IMR-90 (cell line): ENCODE data around the gene PALB2. TPM values are rescaled to one million over a fixed set of nuclear protein-coding genes. Genes with fewer than 3 reads are reported as not detected.

Experiments used
- ATAC-seq: fragments of 200-7000 bp; cut with Tn5 transposase; 2 replicates; pipeline ENCODE4 v1.9.1; 2020; ENCODE audit warnings: low read depth, mild to moderate bottlenecking, moderate library complexity
- BruUV-seq: library from RNA; stranded (reverse); fragments of 400-500 nt; replicated peaks from 2 replicates; lab custom pipeline; 2021; lab: Mats Ljungman, UMichigan
- CTCF ChIA-PET: fragments of 300-600 bp; formaldehyde crosslinking; extraction: SDS; loops from one replicate; lab custom pipeline; 2021; ENCODE audit warnings: antibody characterized with exemption; lab: Yijun Ruan, JAX
- POLR2A ChIA-PET: fragments of 300-600 bp; sonication (Branson Sonifier 250); formaldehyde crosslinking; loops from one replicate; lab custom pipeline; 2022; ENCODE audit warnings: antibody characterized with exemption; ENCODE audit not compliant: unreplicated experiment; lab: Charles Lee
- DNase-seq: peaks from one replicate; pipeline ENCODE4 v3.0.0; 2013
- H2AFZ ChIP-seq: replicated peaks from 2 replicates; pipeline ENCODE3; 2013; ENCODE audit warnings: low read length, mild to moderate bottlenecking; ENCODE audit not compliant: poor library complexity
- H2AK5ac ChIP-seq: 2 replicates; pipeline ENCODE4 v1.6.1; 2013; ENCODE audit warnings: low read depth, low read length, inconsistent platforms
- H2AK9ac ChIP-seq: replicated peaks from 2 replicates; pipeline ENCODE3; 2013; ENCODE audit warnings: mild to moderate bottlenecking, low read depth, low read length, moderate library complexity; ENCODE audit not compliant: poor library complexity
- H2BK120ac ChIP-seq: 2 replicates; pipeline ENCODE4 v1.6.1; 2013; ENCODE audit warnings: low read depth, low read length, inconsistent platforms
- H2BK15ac ChIP-seq: 3 replicates; pipeline ENCODE4 v1.6.1; 2013; ENCODE audit warnings: low read depth, low read length, inconsistent platforms
- H2BK20ac ChIP-seq: 2 replicates; pipeline ENCODE4 v1.6.1; 2013; ENCODE audit warnings: low read depth, mild to moderate bottlenecking, inconsistent platforms, low read length, moderate library complexity
- H2BK5ac ChIP-seq: 2 replicates; pipeline ENCODE4 v1.6.1; 2013; ENCODE audit warnings: mild to moderate bottlenecking, low read depth, low read length, inconsistent platforms; ENCODE audit not compliant: poor library complexity, severe bottlenecking
- H3K14ac ChIP-seq: replicated peaks from 2 replicates; pipeline ENCODE4 v1.6.1; 2013; ENCODE audit warnings: low read depth, low read length, inconsistent platforms
- H3K18ac ChIP-seq: 2 replicates; pipeline ENCODE4 v1.6.1; 2013; ENCODE audit warnings: low read depth, low read length, control low read depth
- H3K23ac ChIP-seq: 2 replicates; pipeline ENCODE4 v1.6.1; 2013; ENCODE audit warnings: low read depth, low read length, inconsistent platforms
- H3K27ac ChIP-seq: 2 replicates; pipeline ENCODE4 v1.5.1; 2013; ENCODE audit warnings: mild to moderate bottlenecking, control low read depth, low read length; ENCODE audit not compliant: insufficient read depth
- H3K27me3 ChIP-seq: 2 replicates; pipeline ENCODE4 v1.6.1; 2013; ENCODE audit warnings: low read length; ENCODE audit not compliant: control insufficient read depth, insufficient read depth
- H3K36me3 ChIP-seq: 2 replicates; pipeline ENCODE4 v1.6.1; 2013; ENCODE audit warnings: low read length, mixed read lengths; ENCODE audit not compliant: control insufficient read depth, insufficient read depth
- H3K4ac ChIP-seq: 2 replicates; pipeline ENCODE4 v1.6.1; 2013; ENCODE audit warnings: low read depth, low read length, inconsistent platforms
- H3K4me1 ChIP-seq: 2 replicates; pipeline ENCODE4 v1.6.1; 2013; ENCODE audit warnings: low read length, mixed read lengths; ENCODE audit not compliant: control insufficient read depth, insufficient read depth
- H3K4me2 ChIP-seq: 2 replicates; pipeline ENCODE4 v1.6.1; 2013; ENCODE audit warnings: low read depth, mild to moderate bottlenecking, control low read depth, low read length, moderate library complexity
- H3K4me3 ChIP-seq: 2 replicates; pipeline ENCODE4 v1.5.1; 2013; ENCODE audit warnings: low read depth, mild to moderate bottlenecking, control low read depth, low read length, moderate library complexity; ENCODE audit not compliant: insufficient read depth
- H3K56ac ChIP-seq: 2 replicates; pipeline ENCODE4 v1.6.1; 2013; ENCODE audit warnings: low read length, inconsistent platforms; ENCODE audit not compliant: insufficient read depth; ENCODE audit errors: extremely low read depth
- H3K79me1 ChIP-seq, 2 experiments: 2 replicates each; pipeline ENCODE4 v1.6.1; 2013; ENCODE audit warnings: low read length in 2 of 2, inconsistent platforms in 1 of 2, low read depth in 1 of 2
- H3K9ac ChIP-seq: 2 replicates; pipeline ENCODE4 v1.6.1; 2013; ENCODE audit warnings: low read depth, low read length, control low read depth
- H3K9me1 ChIP-seq: 2 replicates; pipeline ENCODE4 v1.6.1; 2013; ENCODE audit warnings: low read length, inconsistent platforms; ENCODE audit not compliant: insufficient read depth
- H3K9me3 ChIP-seq: 2 replicates; pipeline ENCODE4 v1.6.1; 2013; ENCODE audit warnings: low read length; ENCODE audit not compliant: control insufficient read depth, insufficient read depth
- H4K20me1 ChIP-seq: 2 replicates; pipeline ENCODE4 v1.6.1; 2013; ENCODE audit warnings: low read length, inconsistent platforms; ENCODE audit not compliant: insufficient read depth
- H4K5ac ChIP-seq: 2 replicates; pipeline ENCODE4 v1.6.1; 2013; ENCODE audit warnings: mild to moderate bottlenecking, low read depth, low read length, control low read depth
- H4K8ac ChIP-seq, 2 experiments: 2 replicates each; pipeline ENCODE4 v1.6.1; 2013; ENCODE audit warnings: low read depth in 2 of 2, low read length in 2 of 2, control low read depth in 1 of 2, inconsistent platforms in 1 of 2
- H4K91ac ChIP-seq: 2 replicates; pipeline ENCODE4 v1.6.1; 2013; ENCODE audit warnings: low read depth, low read length, inconsistent platforms; ENCODE audit not compliant: insufficient read depth
- CEBPB ChIP-seq: IDR thresholded peaks from 2 replicates; pipeline ENCODE4 v1.6.1; 2012; ENCODE audit warnings: low read depth, low read length, improper control_type of control experiment
- CHD1 ChIP-seq: IDR thresholded peaks from 2 replicates; pipeline ENCODE4 v1.6.1; 2012; ENCODE audit warnings: low read depth, low read length, improper control_type of control experiment
- ELK1 ChIP-seq: fragments of 150-350 bp; IDR thresholded peaks from 2 replicates; pipeline ENCODE4 v1.6.1; 2016; ENCODE audit warnings: low read depth, mild to moderate bottlenecking, low read length, moderate library complexity, borderline replicate concordance
- NFE2L2 ChIP-seq: fragments of 150-350 bp; IDR thresholded peaks from 2 replicates; pipeline ENCODE4 v1.6.1; 2016; ENCODE audit warnings: low read depth, mild to moderate bottlenecking, low read length
- RAD21 ChIP-seq: IDR thresholded peaks from 2 replicates; pipeline ENCODE4 v1.6.1; 2012; ENCODE audit warnings: low read length, improper control_type of control experiment
- SMC3 ChIP-seq: fragments of 150-350 bp; IDR thresholded peaks from 2 replicates; pipeline ENCODE4 v1.6.1; 2016; ENCODE audit warnings: low read depth, mild to moderate bottlenecking, antibody characterized with exemption, low read length, moderate library complexity
- WGBS, 2 experiments: methylation state at CpG; one replicate each; pipeline versions ENCODE4 v1.1.5 to v1.1.7; 2013; ENCODE audit warnings: missing lambda C conversion rate in 2 of 2; ENCODE audit not compliant: insufficient read length in 1 of 2; ENCODE audit errors: extremely low coverage in 2 of 2; 5-methylcytosine and 5-hydroxymethylcytosine counted together
- dilution Hi-C: fragments of 300-500 bp; cut with HindIII; formaldehyde crosslinking; loops from one replicate; pipeline ENCODE4 v1.14.3; 2018; ENCODE audit warnings: low sequenced_read_pairs; ENCODE audit not compliant: unreplicated experiment
- in situ Hi-C: fragments of 300-500 bp; cut with MboI; formaldehyde crosslinking; loops from 3 replicates; pipeline ENCODE4 v1.14.3; 2019; ENCODE audit warnings: low sequenced_read_pairs, inconsistent platforms, mixed read lengths
- intact Hi-C: fragments of 100-400 bp; cut with micrococcal nuclease; formaldehyde crosslinking; loops from 2 replicates; pipeline ENCODE4 v1.10.0; 2022
- polyA plus RNA-seq, 3 experiments: library from polyadenylated mRNA; depleted of rRNA; stranded (reverse); fragments of >200 nt; gene quantifications; 2 replicates each; pipeline ENCODE4 v1.2.3, GENCODE V29; 2012; ENCODE audit warnings: low replicate concordance in 1 of 3
- total RNA-seq: library from RNA; depleted of rRNA; stranded (reverse); fragments of >200 nt; gene quantifications from 2 replicates; pipeline ENCODE4 v1.2.3, GENCODE V29; 2012

PALB2 gene
- total and polyA plus RNA-seq, 2 of the 4 experiments (the other 2 are of a cell fraction): 4.1 to 8.6 TPM

DNA sequence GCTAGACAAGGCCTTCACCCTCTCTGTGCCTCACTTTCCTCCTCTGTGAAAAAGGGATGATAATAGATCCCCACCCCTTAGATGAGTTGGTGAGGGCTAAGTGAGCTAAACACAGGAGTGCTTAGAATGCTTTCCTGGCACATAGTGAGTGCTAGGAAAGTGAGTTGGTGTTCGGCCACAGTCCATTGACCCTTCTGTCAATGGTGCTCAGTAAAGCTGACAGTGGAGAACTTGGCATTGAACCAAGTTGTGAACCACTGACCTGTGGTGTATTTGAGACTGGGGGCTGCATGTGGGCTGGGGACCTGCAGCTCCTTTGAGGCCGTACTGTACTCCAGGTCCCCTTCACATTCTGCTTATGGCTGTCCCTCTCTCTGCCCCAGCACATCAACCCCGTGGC is 42.4 kb upstream of the PALB2 start (continued):
- TF ChIP-seq RAD21 (no peak), SMC3 (no peak), CHD1 (no peak), ELK1 (no peak), CEBPB (no peak)

GRCh38 chr16:23682181-23682580 is 41.1 kb upstream of the PALB2 start:
- TF ChIP-seq CEBPB: peak; percentile 46; the same call in 1 of the 2 replicates
- TF ChIP-seq NFE2L2: no peak
- Histone ChIP-seq H3K4me3 (no peak overlapping the region), H3K14ac (no peak overlapping the region), H3K4ac (no peak overlapping the region), H2BK15ac (no peak overlapping the region), H3K56ac (no peak overlapping the region), H3K79me1 (peaks cover 35 to 60% of the 10 kb centered on the region in 2 experiments), H4K5ac (no peak overlapping the region), H3K18ac (no peak overlapping the region), H2BK20ac (no peak overlapping the region), H3K4me1 (peaks cover 15% of the 10 kb centered on the region), H3K4me2 (no peak overlapping the region), H3K27me3 (no peaks in the 10 kb centered on the region), H2AFZ (no peak overlapping the region), H2BK120ac (no peak overlapping the region), H3K27ac (no peak overlapping the region), H3K36me3 (peaks cover 23% of the 10 kb centered on the region), H3K23ac (0 out of 2 replicates have a peak overlapping the region, but pooled peaks have one; percentile 16), H4K20me1 (peaks cover 29% of the 10 kb centered on the region), H2AK9ac (no peak overlapping the region), H2AK5ac (no peak overlapping the region), H4K8ac (no peak overlapping the region), H2BK5ac (no peak overlapping the region), H3K9ac (no peak overlapping the region), H4K91ac (no peak overlapping the region), H3K9me1 (peaks cover 8% of the 10 kb centered on the region; the same call in 1 of the 2 replicates), H3K9me3 (no peaks in the 10 kb centered on the region)
- intact Hi-C loops: no loop called here
- dilution Hi-C loops: no loop called here
- ChIA-PET POLR2A (no interaction called here), CTCF (interaction anchor here (0.6 kb wide), 1 partner anchor 191 kb away, joined by 3 read pairs; no protein-coding TSS in a partner anchor)
- DNase-seq (peak; percentile 40), ATAC-seq (no peak)
- no TSS peak for BruUV-seq
- in situ Hi-C loops: loop anchor here (25.0 kb wide), 1 partner anchor 830 kb away; no protein-coding TSS in a partner anchor
- WGBS, 2 experiments: no CpG with 5 or more reads among the region's 1 CpG
